Daoy (cell line): Measurements from ENCODE around the gene UBTD1. TPM values are rescaled to one million over a fixed set of nuclear protein-coding genes. Genes with fewer than 3 reads are reported as not detected.
"Not testable (repeated sequence)": the region's sequence is repeated elsewhere in the genome, so short reads cannot be mapped to it uniquely, and the experiment has no call there.

Source experiments
- DNase-seq: peaks from one replicate; pipeline ENCODE4 v3.0.0-alpha.2; 2015; ENCODE audit warnings: low read depth
- total RNA-seq: library from RNA; depleted of rRNA; stranded (reverse); fragments of >200 nt; shearing (Covaris generic); gene quantifications from 2 replicates; pipeline ENCODE4 v1.2.3, GENCODE V29; 2014

UBTD1 gene
- total RNA-seq, 1 experiment from 2014 or later, result 8.3 TPM

- DNase-seq, result no peak
These were observed 64.6 kb downstream of the UBTD1 start for GRCh38 chr10:97563337-97563736.

GRCh38 chr10:97564776-97565175 is 66.1 kb downstream of the UBTD1 start:
- DNase-seq, result no peak

- no peak for DNase-seq
These were observed 67.7 kb downstream of the UBTD1 start for GRCh38 chr10:97566336-97566996.

DNA sequence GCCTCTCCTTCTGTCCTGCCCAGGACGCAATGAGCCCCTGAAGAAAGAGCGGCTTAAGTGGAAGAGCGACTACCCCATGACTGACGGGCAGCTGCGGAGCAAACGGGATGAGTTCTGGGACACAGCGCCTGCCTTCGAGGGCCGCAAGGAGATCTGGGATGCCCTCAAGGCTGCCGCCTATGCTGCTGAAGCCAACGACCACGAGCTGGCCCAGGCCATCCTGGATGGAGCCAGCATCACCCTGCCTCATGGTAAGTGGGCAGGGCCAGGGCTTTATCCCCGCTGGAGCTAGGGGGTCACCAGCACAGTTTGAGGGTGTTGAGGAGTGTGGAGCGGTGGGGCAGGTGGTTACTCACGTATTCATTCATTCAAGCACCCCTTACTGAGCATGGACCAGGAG is 69.2 kb downstream of the UBTD1 start:
- DNase-seq, result no peak

- DNase-seq, result no peak
These were observed 71.5 kb downstream of the UBTD1 start for GRCh38 chr10:97570146-97570788.

GRCh38 chr10:97570789-97571471 is 72.2 kb downstream of the UBTD1 start:
- no peak for DNase-seq

GRCh38 chr10:97571622-97572021 is 72.9 kb downstream of the UBTD1 start:
- no peak for DNase-seq

- DNase-seq, result peak; percentile 68
These were observed 73.7 kb downstream of the UBTD1 start, which contains the start of gene ANKRD2 for GRCh38 chr10:97572214-97572989. ANKRD2 (plus strand) TSS chr10:97572779; CDS start chr10:97572789, 10 bp downstream.

DNA sequence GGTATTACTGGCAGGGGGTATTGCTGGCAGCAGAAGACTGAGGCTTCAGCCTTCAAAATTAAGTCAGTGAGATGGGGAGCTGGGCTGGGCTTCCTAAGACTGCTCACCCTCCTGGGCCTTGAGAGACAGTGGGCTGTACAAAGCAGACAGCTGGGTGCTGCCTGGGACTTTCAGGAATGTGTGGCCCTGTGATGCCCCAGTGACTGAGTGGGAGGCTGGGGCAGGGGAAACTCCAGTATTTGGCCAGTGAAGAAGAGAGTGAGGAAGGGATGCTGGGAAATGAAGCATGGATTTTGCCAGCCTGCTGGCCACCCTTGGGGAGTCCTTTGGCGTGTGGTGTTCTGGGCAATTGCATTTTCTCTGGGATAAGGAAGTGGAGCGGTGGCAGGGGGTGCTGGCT is 74.3 kb downstream of the UBTD1 start:
- DNase-seq, result no peak

- DNase-seq, result no peak
These were observed 74.9 kb downstream of the UBTD1 start for GRCh38 chr10:97573672-97574071.

DNA sequence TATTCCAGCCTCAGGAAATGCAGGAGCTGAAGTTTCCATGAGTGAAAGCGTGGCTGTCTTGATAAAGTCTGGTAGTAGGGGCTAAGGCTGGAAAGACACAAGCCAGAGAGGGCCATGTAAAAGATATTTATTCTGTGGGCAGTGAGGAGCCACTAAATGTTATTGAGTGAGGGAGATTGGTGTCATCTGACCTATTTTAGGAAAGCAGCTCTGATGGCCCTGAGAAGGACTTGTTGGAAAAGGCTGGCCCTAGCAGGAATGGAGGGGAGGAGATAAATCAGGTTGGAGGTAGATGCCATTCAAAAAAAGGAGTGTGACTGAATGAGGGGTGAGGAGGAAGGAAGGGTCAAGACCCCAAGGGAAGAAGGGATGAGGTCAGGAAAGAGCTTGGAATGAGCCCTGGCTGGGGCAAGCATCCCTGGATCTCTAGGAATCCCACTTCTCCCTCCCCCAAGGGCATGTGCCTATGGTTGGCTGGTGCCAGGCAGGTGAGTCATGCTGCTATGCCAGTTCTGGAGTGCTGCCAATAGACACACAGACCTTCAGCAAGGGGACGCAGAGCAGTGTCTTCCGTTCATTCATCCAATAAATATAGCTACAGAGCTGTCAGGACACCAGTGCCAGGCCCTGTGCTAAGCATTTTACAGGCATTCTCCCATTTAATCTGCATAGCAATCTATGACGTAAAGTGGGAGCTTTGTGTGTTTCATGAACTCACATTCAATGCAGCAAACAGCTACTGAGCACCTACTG is 75.8 kb downstream of the UBTD1 start:
- peak; percentile 89 for DNase-seq

DNA sequence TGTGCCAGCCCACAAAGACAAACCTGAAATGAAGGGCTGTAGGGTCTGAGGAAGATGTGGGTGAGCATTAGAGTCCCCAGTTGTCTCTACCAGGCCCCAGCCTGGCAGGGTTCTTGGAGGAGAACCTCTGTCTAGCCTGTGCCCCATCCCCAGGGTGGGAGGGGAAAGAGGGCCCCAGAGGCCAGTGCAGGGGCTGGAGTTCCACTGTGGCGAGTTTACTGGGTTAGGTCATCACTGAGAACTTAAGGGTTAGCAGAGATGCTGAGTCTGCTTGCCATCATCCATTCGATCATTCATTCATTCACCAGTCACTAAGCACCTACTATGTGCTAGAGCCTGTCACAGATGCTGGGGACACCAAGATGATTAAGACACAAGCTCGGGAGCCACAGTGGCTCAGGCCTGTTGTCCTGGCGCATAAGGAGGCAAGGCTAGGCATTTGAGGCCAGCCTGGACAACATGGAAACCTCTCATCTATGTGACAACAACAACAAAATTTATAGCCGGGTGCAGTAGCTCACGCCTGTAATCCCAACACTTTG is 76.5 kb downstream of the UBTD1 start:
- DNase-seq, result no peak

DNA sequence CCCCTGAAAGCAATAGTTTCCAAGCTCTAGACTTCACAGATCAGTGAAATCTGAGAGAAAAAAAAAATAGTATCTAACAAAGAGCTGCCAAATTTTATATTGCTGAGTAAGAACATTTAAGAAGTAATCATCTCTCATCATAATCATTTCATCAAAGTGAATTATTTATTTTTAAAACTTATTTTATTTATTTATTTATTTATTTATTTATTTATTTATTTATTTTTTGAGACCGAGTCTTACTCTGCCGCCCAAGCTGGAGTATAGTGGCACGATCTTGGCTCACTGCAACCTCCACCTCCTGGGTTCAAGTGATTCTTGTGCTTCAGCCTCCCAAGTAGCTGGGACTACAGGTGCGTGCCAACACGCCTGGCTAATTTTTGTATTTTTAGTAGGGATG is 77.8 kb downstream of the UBTD1 start:
- not testable (repeated sequence) for DNase-seq

- no peak for DNase-seq
These were observed 79.0 kb downstream of the UBTD1 start for GRCh38 chr10:97577701-97578100.

- no peak for DNase-seq
These were observed 79.6 kb downstream of the UBTD1 start for GRCh38 chr10:97578171-97578844.

DNA sequence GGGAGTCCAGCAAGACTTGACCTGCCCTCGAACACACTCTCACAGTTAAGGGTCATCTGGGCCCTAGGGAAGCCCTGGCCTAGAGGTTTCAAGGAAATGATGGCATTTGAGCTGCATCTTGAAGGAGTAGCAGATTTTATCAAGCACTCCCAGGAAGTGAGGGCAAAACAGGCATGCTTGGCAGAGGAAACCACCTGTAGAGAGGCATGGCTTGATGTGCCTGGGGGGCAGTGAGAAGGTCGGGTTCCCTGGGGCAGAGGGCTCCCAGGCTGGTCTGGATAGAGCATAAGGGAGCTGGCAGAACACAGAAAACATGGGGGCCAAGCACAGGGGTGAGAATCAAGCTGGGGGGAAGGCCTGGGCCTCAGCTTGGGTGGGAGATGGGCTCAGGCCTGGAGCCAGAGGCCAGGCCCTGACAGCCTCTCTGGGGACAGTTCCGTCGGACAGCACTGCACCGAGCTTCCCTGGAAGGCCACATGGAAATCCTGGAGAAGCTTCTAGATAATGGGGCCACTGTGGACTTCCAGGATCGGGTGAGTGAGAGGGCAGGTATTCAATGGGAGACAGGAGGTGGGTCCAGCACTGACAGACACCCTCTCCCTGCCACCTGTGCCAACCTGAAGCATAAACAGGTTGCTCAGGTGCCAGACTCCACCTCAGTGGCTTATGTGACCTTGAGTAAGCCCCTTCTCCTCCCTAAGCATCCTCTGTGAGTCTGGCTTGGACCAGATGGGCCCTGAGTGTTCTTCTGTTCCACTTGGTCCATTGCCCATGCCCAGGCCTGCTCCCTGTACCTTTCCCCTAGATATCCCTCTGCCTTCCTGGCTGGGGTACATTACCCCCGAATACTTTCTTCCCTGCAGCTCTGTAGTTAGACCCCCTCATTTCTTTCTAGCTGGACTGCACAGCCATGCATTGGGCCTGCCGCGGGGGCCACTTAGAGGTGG is 82.0 kb downstream of the UBTD1 start:
- no peak for DNase-seq

- DNase-seq, result no peak
These were observed 83.4 kb downstream of the UBTD1 start for GRCh38 chr10:97582169-97582568.

DNA sequence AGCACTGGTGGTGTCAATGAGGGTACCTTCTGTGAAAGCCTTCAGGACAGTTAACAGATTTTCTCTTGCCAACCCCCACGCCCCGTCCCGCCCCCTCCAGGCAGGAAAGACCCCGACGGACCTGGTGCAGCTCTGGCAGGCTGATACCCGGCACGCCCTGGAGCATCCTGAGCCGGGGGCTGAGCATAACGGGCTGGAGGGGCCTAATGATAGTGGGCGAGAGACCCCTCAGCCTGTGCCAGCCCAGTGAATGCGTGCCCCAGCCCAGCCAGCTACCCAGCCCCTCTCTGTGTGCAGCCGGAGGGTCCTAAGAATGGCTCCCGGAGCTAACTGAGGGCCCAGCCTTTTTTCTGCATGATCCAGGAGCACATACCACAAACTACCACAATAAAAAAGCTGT is 84.8 kb downstream of the UBTD1 start:
- no peak for DNase-seq

DNA sequence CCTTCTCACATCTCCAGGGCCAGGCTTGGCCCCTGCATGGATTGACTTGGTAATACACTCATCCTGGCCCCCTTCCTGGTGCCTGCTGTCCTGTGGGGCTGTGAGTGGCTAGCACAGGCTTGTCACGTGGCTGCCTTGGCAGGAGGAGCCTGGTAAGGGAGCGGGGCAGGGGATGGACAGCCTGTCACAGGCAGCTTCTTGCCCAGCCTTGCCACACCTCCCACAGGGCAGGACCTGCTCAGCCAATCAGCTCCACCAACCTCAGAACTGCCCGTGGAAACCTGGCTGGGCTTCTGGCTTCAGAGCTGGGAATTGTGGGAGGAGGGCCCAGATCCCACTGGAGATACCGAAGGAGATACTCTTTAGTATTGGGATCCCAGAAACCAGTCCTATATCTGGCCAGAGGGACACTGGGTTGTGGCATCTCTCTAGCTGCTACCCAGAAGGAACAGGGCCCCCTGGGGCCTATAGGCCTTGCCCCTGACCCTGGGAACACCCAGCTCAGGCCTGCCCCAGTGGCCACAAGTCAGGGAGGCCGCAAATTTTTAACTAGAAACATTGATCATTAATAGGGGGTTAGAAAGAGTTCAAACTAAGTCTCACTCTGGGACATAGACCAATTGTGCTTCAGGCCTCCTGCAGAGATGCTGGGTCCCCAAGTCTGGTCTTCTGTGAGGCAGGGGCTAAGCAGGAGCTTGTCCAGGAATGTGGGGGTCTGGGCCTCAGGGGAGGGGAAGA is 85.5 kb downstream of the UBTD1 start, which contains the start of gene HOGA1:
TSS of gene HOGA1 (plus strand) at position 330 of the 738 bp plus-strand sequence. CDS start at position 645, 315 bp downstream.
- DNase-seq, result peak; percentile 60
